Memory B cell (primary cell): ENCODE results near the gene RNU6-9.

Experiments used
- ATAC-seq: fragments of 150-1000 bp; cut with Tn5 transposase; 2 replicates; pipeline ENCODE4 v1.10.0; 2021; ENCODE audit warnings: low read depth, mild to moderate bottlenecking, moderate library complexity
- DNase-seq, 2 donors: peaks; one replicate each; pipeline ENCODE4 v3.0.0; 2022; ENCODE audit warnings: low spot score in 2 of 2
- H3K27ac Mint-ChIP-seq: one replicate; pipeline ENCODE4 v1.8.0; 2022; ENCODE audit warnings: mild to moderate bottlenecking, moderate library complexity, mixed read lengths
- H3K27me3 Mint-ChIP-seq: one replicate; pipeline ENCODE4 v1.8.0; 2022; ENCODE audit warnings: mixed read lengths
- H3K36me3 Mint-ChIP-seq: one replicate; pipeline ENCODE4 v1.8.0; 2022; ENCODE audit warnings: mild to moderate bottlenecking, mixed read lengths
- H3K4me1 Mint-ChIP-seq: one replicate; pipeline ENCODE4 v1.8.0; 2022; ENCODE audit warnings: mixed read lengths
- H3K4me3 Mint-ChIP-seq: one replicate; pipeline ENCODE4 v1.8.0; 2022; ENCODE audit warnings: mild to moderate bottlenecking, moderate library complexity, mixed read lengths
- H3K9me3 Mint-ChIP-seq: one replicate; pipeline ENCODE4 v1.8.0; 2022; ENCODE audit warnings: mixed read lengths

The RNU6-9 gene

GRCh38 chr19:919199-920050, 26.1 kb downstream of the RNU6-9 start:
- ATAC-seq (peak; percentile 44), DNase-seq (peak in 1 of 2 donors; percentile 67)
- Mint-ChIP-seq H3K27me3 (no peaks in the 10 kb centered on the region), H3K36me3 (no peaks in the 10 kb centered on the region), H3K4me3 (peak overlapping the region; percentile 77), H3K4me1 (peaks cover 19% of the 10 kb centered on the region), H3K27ac (peak overlapping the region; percentile 55), H3K9me3 (no peaks in the 10 kb centered on the region)

- H3K9me3 Mint-ChIP-seq = no peaks in the 10 kb centered on the region
- peaks cover 18% of the 10 kb centered on the region for H3K4me1 Mint-ChIP-seq
- H3K4me3 Mint-ChIP-seq = peak overlapping the region; percentile 85
- H3K36me3 Mint-ChIP-seq = no peaks in the 10 kb centered on the region
- ATAC-seq (peak; percentile 52), DNase-seq (peak; percentile 79 to 83)
- peak overlapping the region; percentile 65 for H3K27ac Mint-ChIP-seq
- no peaks in the 10 kb centered on the region for H3K27me3 Mint-ChIP-seq
These were observed 27.0 kb downstream of the RNU6-9 start for GRCh38 chr19:920051-920864.

- Mint-ChIP-seq H3K9me3 (no peaks in the 10 kb centered on the region), H3K4me3 (peak overlapping the region; percentile 91), H3K27me3 (no peaks in the 10 kb centered on the region), H3K36me3 (no peaks in the 10 kb centered on the region), H3K4me1 (peaks cover 9% of the 10 kb centered on the region), H3K27ac (peak overlapping the region; percentile 87)
- ATAC-seq (no peak), DNase-seq (no peak)
These were observed 31.3 kb downstream of the RNU6-9 start for GRCh38 chr19:924553-925086.

- DNase-seq (peak in 1 of 2 donors; percentile 46), ATAC-seq (peak; percentile 50)
- peaks cover 9% of the 10 kb centered on the region for H3K4me1 Mint-ChIP-seq
- H3K4me3 Mint-ChIP-seq = peak overlapping the region; percentile 91
- H3K27ac Mint-ChIP-seq = peak overlapping the region; percentile 87
- H3K27me3 Mint-ChIP-seq = no peaks in the 10 kb centered on the region
- no peaks in the 10 kb centered on the region for H3K9me3 Mint-ChIP-seq
- no peaks in the 10 kb centered on the region for H3K36me3 Mint-ChIP-seq
These were observed 31.8 kb downstream of the RNU6-9 start for GRCh38 chr19:925087-925525.

- peak within 1 kb of the TSS; percentile 87 for H3K27ac Mint-ChIP-seq
- ATAC-seq = peak; percentile 69
- no peaks in the 10 kb centered on the region for H3K27me3 Mint-ChIP-seq
- peak; percentile 77 to 91 for DNase-seq
- H3K9me3 Mint-ChIP-seq = no peaks in the 10 kb centered on the region
- H3K36me3 Mint-ChIP-seq = no peaks in the 10 kb centered on the region
- H3K4me1 Mint-ChIP-seq = peaks cover 8% of the 10 kb centered on the region
- peak within 1 kb of the TSS; percentile 91 for H3K4me3 Mint-ChIP-seq
These were observed 32.4 kb downstream of the RNU6-9 start, which contains the start of gene ARID3A for GRCh38 chr19:925526-926322. ARID3A (plus strand) TSS chr19:926035; CDS start chr19:929529, 3,494 bp downstream.

GRCh38 chr19:926323-926588, 33.0 kb downstream of the RNU6-9 start:
- H3K4me1 Mint-ChIP-seq = peaks cover 5% of the 10 kb centered on the region
- no peaks in the 10 kb centered on the region for H3K36me3 Mint-ChIP-seq
- ATAC-seq (no peak), DNase-seq (no peak)
- peak overlapping the region; percentile 74 for H3K27ac Mint-ChIP-seq
- H3K27me3 Mint-ChIP-seq = no peaks in the 10 kb centered on the region
- H3K4me3 Mint-ChIP-seq = peak overlapping the region; percentile 91
- no peaks in the 10 kb centered on the region for H3K9me3 Mint-ChIP-seq

- Mint-ChIP-seq H3K4me3 (peak overlapping the region; percentile 91), H3K27me3 (no peaks in the 10 kb centered on the region), H3K4me1 (peaks cover 2% of the 10 kb centered on the region), H3K36me3 (no peaks in the 10 kb centered on the region), H3K9me3 (no peaks in the 10 kb centered on the region), H3K27ac (peak overlapping the region; percentile 74)
- ATAC-seq (peak; percentile 34), DNase-seq (peak; percentile 56 to 61)
These were observed 33.5 kb downstream of the RNU6-9 start for GRCh38 chr19:926589-927350.

- no peaks in the 10 kb centered on the region for H3K9me3 Mint-ChIP-seq
- no peak for ATAC-seq
- no peak for DNase-seq
- no peaks in the 10 kb centered on the region for H3K27me3 Mint-ChIP-seq
- peak overlapping the region; percentile 41 for H3K27ac Mint-ChIP-seq
- peak overlapping the region; percentile 46 for H3K4me3 Mint-ChIP-seq
- H3K36me3 Mint-ChIP-seq = no peaks in the 10 kb centered on the region
- H3K4me1 Mint-ChIP-seq = peaks cover 5% of the 10 kb centered on the region
These were observed 34.1 kb downstream of the RNU6-9 start for GRCh38 chr19:927351-927779.

GRCh38 chr19:927780-928401, 34.6 kb downstream of the RNU6-9 start:
- Mint-ChIP-seq H3K27ac (peak overlapping the region; percentile 41), H3K4me1 (peaks cover 8% of the 10 kb centered on the region)
- ATAC-seq = no peak

GRCh38 chr19:928471-929202, 35.4 kb downstream of the RNU6-9 start:
- Mint-ChIP-seq H3K9me3 (no peaks in the 10 kb centered on the region), H3K36me3 (no peaks in the 10 kb centered on the region), H3K4me3 (peak overlapping the region; percentile 11), H3K4me1 (peaks cover 11% of the 10 kb centered on the region), H3K27ac (peak overlapping the region; percentile 41), H3K27me3 (no peaks in the 10 kb centered on the region)
- DNase-seq (no peak), ATAC-seq (no peak)

More at GRCh38 chr19:927780-928401, 34.6 kb downstream of the RNU6-9 start:
- peak overlapping the region; percentile 46 for H3K4me3 Mint-ChIP-seq
- no peaks in the 10 kb centered on the region for H3K27me3 Mint-ChIP-seq
- no peak for DNase-seq
- no peaks in the 10 kb centered on the region for H3K9me3 Mint-ChIP-seq
- no peaks in the 10 kb centered on the region for H3K36me3 Mint-ChIP-seq

- no peaks in the 10 kb centered on the region for H3K9me3 Mint-ChIP-seq
- H3K36me3 Mint-ChIP-seq = no peaks in the 10 kb centered on the region
- DNase-seq = no peak
- no peak overlapping the region for H3K27ac Mint-ChIP-seq
- no peak overlapping the region for H3K4me3 Mint-ChIP-seq
- ATAC-seq = no peak
- no peaks in the 10 kb centered on the region for H3K27me3 Mint-ChIP-seq
- H3K4me1 Mint-ChIP-seq = peaks cover 11% of the 10 kb centered on the region
These were observed 36.1 kb downstream of the RNU6-9 start for GRCh38 chr19:929203-929890.

GRCh38 chr19:929891-930258, 36.6 kb downstream of the RNU6-9 start:
- no peak overlapping the region for H3K27ac Mint-ChIP-seq
- DNase-seq = no peak
- no peak overlapping the region for H3K4me3 Mint-ChIP-seq
- no peaks in the 10 kb centered on the region for H3K9me3 Mint-ChIP-seq
- peaks cover 9% of the 10 kb centered on the region for H3K4me1 Mint-ChIP-seq
- no peaks in the 10 kb centered on the region for H3K27me3 Mint-ChIP-seq
- no peaks in the 10 kb centered on the region for H3K36me3 Mint-ChIP-seq
- no peak for ATAC-seq
